ENCODE data around the gene PPFIBP2. TPM values are rescaled to one million over a fixed set of nuclear protein-coding genes. Genes with fewer than 3 reads are reported as not detected.

Gene PPFIBP2
- total RNA-seq, 1 donor from 2014 or later = 10.1 TPM

GRCh38 chr11:7613394-7613720, 99.6 kb downstream of the PPFIBP2 start:
- H3K4me3 Mint-ChIP-seq = no peak overlapping the region
- H3K36me3 Mint-ChIP-seq (ENCODE audit: low read depth) = no peaks in the 10 kb centered on the region
- H3K27me3 Mint-ChIP-seq (ENCODE audit: low read depth) = no peaks in the 10 kb centered on the region
- peaks cover 8% of the 10 kb centered on the region for H3K4me1 Mint-ChIP-seq
- H3K27ac Mint-ChIP-seq (ENCODE audit: unreplicated experiment) = no peak overlapping the region
- no peak for TF ChIP-seq CTCF (conservative IDR thresholded peaks at IDR 0.05)
- no peak for DNase-seq (ENCODE audit: low read depth, low spot score)
- H3K9me3 Mint-ChIP-seq = no peaks in the 10 kb centered on the region

- Mint-ChIP-seq H3K4me1 (peaks cover 8% of the 10 kb centered on the region), H3K4me3 (no peak overlapping the region), H3K36me3 (ENCODE audit: low read depth) (no peaks in the 10 kb centered on the region), H3K27me3 (ENCODE audit: low read depth) (no peaks in the 10 kb centered on the region), H3K9me3 (no peaks in the 10 kb centered on the region), H3K27ac (ENCODE audit: unreplicated experiment) (no peak overlapping the region)
- no peak for TF ChIP-seq CTCF (conservative IDR thresholded peaks at IDR 0.05)
- no peak for DNase-seq (ENCODE audit: low read depth, low spot score)
These were observed 100.9 kb downstream of the PPFIBP2 start for GRCh38 chr11:7614656-7615055.

- Mint-ChIP-seq H3K4me3 (no peak overlapping the region), H3K27me3 (ENCODE audit: low read depth) (no peaks in the 10 kb centered on the region), H3K36me3 (ENCODE audit: low read depth) (no peaks in the 10 kb centered on the region), H3K4me1 (peaks cover 8% of the 10 kb centered on the region), H3K9me3 (no peaks in the 10 kb centered on the region), H3K27ac (ENCODE audit: unreplicated experiment) (no peak overlapping the region)
- TF ChIP-seq CTCF (conservative IDR thresholded peaks at IDR 0.05) = no peak
- DNase-seq (ENCODE audit: low read depth, low spot score) = no peak
These were observed 103.2 kb downstream of the PPFIBP2 start for GRCh38 chr11:7617032-7617431.

GRCh38 chr11:7619322-7619721, 105.5 kb downstream of the PPFIBP2 start:
- no peaks in the 10 kb centered on the region for H3K27me3 Mint-ChIP-seq (ENCODE audit: low read depth)
- no peak for TF ChIP-seq CTCF (conservative IDR thresholded peaks at IDR 0.05)
- no peaks in the 10 kb centered on the region for H3K36me3 Mint-ChIP-seq (ENCODE audit: low read depth)
- no peaks in the 10 kb centered on the region for H3K4me1 Mint-ChIP-seq
- H3K4me3 Mint-ChIP-seq = no peak overlapping the region
- no peaks in the 10 kb centered on the region for H3K9me3 Mint-ChIP-seq
- no peak overlapping the region for H3K27ac Mint-ChIP-seq (ENCODE audit: unreplicated experiment)
- DNase-seq (ENCODE audit: low read depth, low spot score) = no peak

GRCh38 chr11:7621090-7621489, 107.3 kb downstream of the PPFIBP2 start:
- H3K4me3 Mint-ChIP-seq = no peak overlapping the region
- no peaks in the 10 kb centered on the region for H3K27me3 Mint-ChIP-seq (ENCODE audit: low read depth)
- no peak for DNase-seq (ENCODE audit: low read depth, low spot score)
- H3K4me1 Mint-ChIP-seq = no peaks in the 10 kb centered on the region
- TF ChIP-seq CTCF (conservative IDR thresholded peaks at IDR 0.05) = no peak
- H3K27ac Mint-ChIP-seq (ENCODE audit: unreplicated experiment) = no peak overlapping the region
- H3K9me3 Mint-ChIP-seq = no peaks in the 10 kb centered on the region
- H3K36me3 Mint-ChIP-seq (ENCODE audit: low read depth) = no peaks in the 10 kb centered on the region

- no peaks in the 10 kb centered on the region for H3K4me1 Mint-ChIP-seq
- no peaks in the 10 kb centered on the region for H3K9me3 Mint-ChIP-seq
- no peak overlapping the region for H3K4me3 Mint-ChIP-seq
- H3K27me3 Mint-ChIP-seq (ENCODE audit: low read depth) = no peaks in the 10 kb centered on the region
- DNase-seq (ENCODE audit: low read depth, low spot score) = no peak
- H3K36me3 Mint-ChIP-seq (ENCODE audit: low read depth) = no peaks in the 10 kb centered on the region
- no peak overlapping the region for H3K27ac Mint-ChIP-seq (ENCODE audit: unreplicated experiment)
- no peak for TF ChIP-seq CTCF (conservative IDR thresholded peaks at IDR 0.05)
These were observed 107.8 kb downstream of the PPFIBP2 start for GRCh38 chr11:7621554-7621953.
